Endothelial cell of umbilical vein (primary cell): Measurements from ENCODE around the gene TOMM20L. TPM values are rescaled to one million over a fixed set of nuclear protein-coding genes. Genes with fewer than 3 reads are reported as not detected.

Experiments
- BruUV-seq: library from RNA; stranded (reverse); fragments of 400-500 nt; replicated peaks from 2 replicates; lab custom pipeline; 2021; lab: Mats Ljungman, UMichigan
- CTCF ChIA-PET: fragments of 300-600, 350-600 bp; sonication (Branson Sonifier 250); formaldehyde crosslinking; loops from one replicate; lab custom pipeline; 2021; ENCODE audit warnings: antibody characterized with exemption, inconsistent platforms; lab: Charles Lee
- POLR2A ChIA-PET: fragments of 300-600, 350-600 bp; sonication (Branson Sonifier 250); formaldehyde crosslinking; loops from one replicate; lab custom pipeline; 2021; ENCODE audit warnings: antibody characterized with exemption, inconsistent platforms; lab: Charles Lee
- DNase-seq: peaks from one replicate; pipeline ENCODE4 v3.0.0-alpha.2; 2011; ENCODE audit warnings: low read depth, low spot score
- FAIRE-seq: peaks from 2 replicates; lab custom pipeline; 2011; peaks lifted over from hg19 to GRCh38; lab: Jason Lieb, UNC
- H2AFZ ChIP-seq: 2 replicates; pipeline ENCODE4 v1.6.0; 2012; ENCODE audit warnings: low read depth, low read length, control low read depth, inconsistent platforms
- H3K27ac ChIP-seq: 2 replicates; pipeline ENCODE4 v1.5.1; 2011; ENCODE audit warnings: low read depth, mild to moderate bottlenecking, control low read depth, low read length, moderate library complexity; ENCODE audit not compliant: insufficient read depth
- H3K27me3 ChIP-seq, 2 experiments: 2 replicates each; pipeline versions ENCODE4 v1.6.0 to v1.6.1; 2011; ENCODE audit warnings: low read length in 2 of 2, mixed read lengths in 1 of 2; ENCODE audit not compliant: control insufficient read depth in 2 of 2, insufficient read depth in 2 of 2
- H3K36me3 ChIP-seq, 2 experiments: 2 replicates in 1 of 2; 3 replicates in 1 of 2; pipeline ENCODE4 v1.5.1; 2011; ENCODE audit warnings: low read length in 2 of 2, mild to moderate bottlenecking in 1 of 2, moderate library complexity in 1 of 2; ENCODE audit not compliant: control insufficient read depth in 2 of 2, insufficient read depth in 2 of 2; ENCODE audit errors: extremely low read depth in 1 of 2
- H3K4me1 ChIP-seq: 3 replicates; pipeline ENCODE4 v1.5.1; 2011; ENCODE audit warnings: mild to moderate bottlenecking, low read length; ENCODE audit not compliant: control insufficient read depth, insufficient read depth; ENCODE audit errors: extremely low read depth
- H3K4me2 ChIP-seq: 2 replicates; pipeline ENCODE4 v1.6.1; 2011; ENCODE audit warnings: low read length, control low read depth, mixed read lengths; ENCODE audit not compliant: insufficient read depth
- H3K4me3 ChIP-seq, 3 experiments: fragments of 200-600 bp in 1 of 3; sonication (generic), shearing (Covaris generic) in 1 of 3; replicated peaks in 1 of 3; 2 replicates each; pipeline ENCODE4 v1.5.1; 2011 to 2016; ENCODE audit warnings: control low read depth in 3 of 3, low read length in 3 of 3, mild to moderate bottlenecking in 2 of 3, inconsistent platforms in 1 of 3, low read depth in 1 of 3, moderate library complexity in 1 of 3; ENCODE audit not compliant: insufficient read depth in 1 of 3
- H3K79me2 ChIP-seq: 2 replicates; pipeline ENCODE4 v1.6.0; 2012; ENCODE audit warnings: low read length, inconsistent platforms; ENCODE audit not compliant: control insufficient read depth, insufficient read depth
- H3K9ac ChIP-seq: replicated peaks from 2 replicates; pipeline ENCODE3; 2011; ENCODE audit warnings: low read length, control low read depth; ENCODE audit not compliant: insufficient read depth; ENCODE audit errors: extremely low read depth
- H3K9me1 ChIP-seq: replicated peaks from 3 replicates; pipeline ENCODE4 v1.6.0; 2011; ENCODE audit warnings: mild to moderate bottlenecking, low read length; ENCODE audit not compliant: control insufficient read depth, insufficient read depth; ENCODE audit errors: extremely low read depth
- H3K9me3 ChIP-seq: replicated peaks from 2 replicates; pipeline ENCODE4 v1.5.1; 2012; ENCODE audit warnings: low read length, inconsistent platforms; ENCODE audit not compliant: control insufficient read depth, insufficient read depth
- H4K20me1 ChIP-seq: replicated peaks from 2 replicates; pipeline ENCODE3; 2011; ENCODE audit warnings: mild to moderate bottlenecking, low read length; ENCODE audit not compliant: control insufficient read depth, insufficient read depth; ENCODE audit errors: extremely low read depth
- CTCF ChIP-seq, 2 donors: IDR thresholded peaks; 1 replicate in 1 of 2; 2 replicates in 1 of 2; pipeline ENCODE4 v1.5.1; 2011; ENCODE audit warnings: low read length in 2 of 2, mild to moderate bottlenecking in 2 of 2, moderate library complexity in 2 of 2, control low read depth in 1 of 2, inconsistent platforms in 1 of 2, low read depth in 1 of 2; ENCODE audit not compliant: insufficient read depth in 1 of 2; ENCODE audit errors: extremely low read depth in 1 of 2
- EZH2 ChIP-seq: IDR thresholded peaks from 2 replicates; pipeline ENCODE4 v1.6.1; 2012; ENCODE audit warnings: borderline replicate concordance, low read depth, mild to moderate bottlenecking, moderate library complexity, low read length, inconsistent platforms; ENCODE audit not compliant: severe bottlenecking
- FOS ChIP-seq: IDR thresholded peaks from 2 replicates; pipeline ENCODE4 v1.6.1; 2011; ENCODE audit warnings: mild to moderate bottlenecking, low read length, moderate library complexity, borderline replicate concordance; ENCODE audit not compliant: insufficient read depth
- GATA2 ChIP-seq: IDR thresholded peaks from 2 replicates; pipeline ENCODE4 v1.7.0; 2011; ENCODE audit warnings: low read depth, mild to moderate bottlenecking, moderate library complexity, mixed read lengths, low read length; ENCODE audit not compliant: insufficient read length, insufficient read depth
- MAX ChIP-seq: IDR thresholded peaks from 2 replicates; pipeline ENCODE4 v1.6.1; 2011; ENCODE audit not compliant: insufficient read depth, insufficient read length
- MYC ChIP-seq: IDR thresholded peaks from one replicate; pipeline ENCODE4 v1.6.1; 2011; ENCODE audit warnings: mild to moderate bottlenecking, low read depth, low read length
- POLR2A ChIP-seq: IDR thresholded peaks from 2 replicates; pipeline ENCODE4 v1.6.1; 2012; ENCODE audit warnings: low read depth, mild to moderate bottlenecking, control low read depth, low read length
- dilution Hi-C: fragments of 300-500 bp; cut with MboI; formaldehyde crosslinking; loops from one replicate; pipeline ENCODE4 v1.15.0; 2019; ENCODE audit warnings: low sequenced_read_pairs; ENCODE audit not compliant: extremely low pct_ligation_motif_present
- intact Hi-C: fragments of 100-400 bp; cut with micrococcal nuclease; formaldehyde crosslinking; loops from one replicate; pipeline ENCODE4 v1.10.0; 2022
- polyA plus RNA-seq, 4 experiments: library from polyadenylated mRNA; depleted of rRNA in 3 of 4; stranded (reverse) in 3 of 4; unstranded in 1 of 4; fragments of >200 nt; gene quantifications; 2 replicates each; pipeline versions ENCODE4 v1.2.1 to v1.2.3, GENCODE V29; 2011 to 2012; ENCODE audit warnings: missing spikeins in 1 of 4
- total RNA-seq: library from RNA; stranded (reverse); gene quantifications from 2 replicates; pipeline ENCODE4 v1.2.3, GENCODE V29; 2021

The TOMM20L gene
- total and polyA plus RNA-seq, 2 donors (not counting 3 experiments of a cell fraction or from before 2014, with no cell fraction given): not detected

GRCh38 chr14:58364316-58364715, 31.4 kb upstream of the TOMM20L start:
- intact Hi-C loops: no loop called here
- H3K4me3 ChIP-seq: no peak overlapping the region
- no peak for TF ChIP-seq GATA2
- TF ChIP-seq FOS: no peak
- no peak for TF ChIP-seq POLR2A
- no peak for TF ChIP-seq MAX
- TF ChIP-seq MYC: no peak
- TF ChIP-seq CTCF (IDR thresholded peaks at IDR 0.05; ENCODE audit: extremely low read depth in 1 of 2, insufficient read depth in 1 of 2, low read depth in 1 of 2, low read length in 2 of 2): no peak
- no peak for TF ChIP-seq EZH2

More at GRCh38 chr14:58364316-58364715, 31.4 kb upstream of the TOMM20L start:
- H3K9ac ChIP-seq: no peak overlapping the region
- H3K27ac ChIP-seq: no peak overlapping the region
- H3K9me1 ChIP-seq: no peaks in the 10 kb centered on the region
- no peak overlapping the region for H3K4me2 ChIP-seq
- H3K36me3 ChIP-seq: peaks cover 12 to 21% of the 10 kb centered on the region in 2 experiments
- no peaks in the 10 kb centered on the region for H4K20me1 ChIP-seq
- no peaks in the 10 kb centered on the region for H3K27me3 ChIP-seq
- POLR2A ChIA-PET: no interaction called here
- DNase-seq (no peak), FAIRE-seq (no peak)
- CTCF ChIA-PET: interaction anchor here (1.0 kb wide), 1 partner anchor 9 kb away, joined by 3 read pairs; no protein-coding TSS in a partner anchor
- H3K9me3 ChIP-seq: no peaks in the 10 kb centered on the region
- no peaks in the 10 kb centered on the region for H3K79me2 ChIP-seq
- dilution Hi-C loops: no loop called here
- H3K4me1 ChIP-seq: peaks cover 10% of the 10 kb centered on the region
- no peak overlapping the region for H2AFZ ChIP-seq
- no TSS peak for BruUV-seq
